Calu3 (cell line): Measurements from ENCODE around the gene ZNF428. TPM values are rescaled to one million over a fixed set of nuclear protein-coding genes. Genes with fewer than 3 reads are reported as not detected.

Source experiments
- BruUV-seq: library from RNA; stranded (reverse); fragments of 400-500 nt; replicated peaks from 2 replicates; lab custom pipeline; 2021; lab: Mats Ljungman, UMichigan
- CTCF ChIA-PET: fragments of 300-600 bp; sonication (Branson Sonifier 250); formaldehyde crosslinking; loops from one replicate; lab custom pipeline; 2022; ENCODE audit warnings: antibody characterized with exemption; lab: Charles Lee
- DNase-seq: peaks from one replicate; pipeline ENCODE4 v3.0.0; 2022
- H3K27ac Mint-ChIP-seq: one replicate; pipeline ENCODE4 v1.8.0; 2022; ENCODE audit warnings: mixed read lengths; ENCODE audit not compliant: unreplicated experiment
- H3K27me3 Mint-ChIP-seq: one replicate; pipeline ENCODE4 v1.8.0; 2022; ENCODE audit warnings: mixed read lengths; ENCODE audit not compliant: unreplicated experiment
- H3K36me3 Mint-ChIP-seq: one replicate; pipeline ENCODE4 v1.8.0; 2022; ENCODE audit warnings: mild to moderate bottlenecking, moderate library complexity, mixed read lengths; ENCODE audit not compliant: insufficient read depth, unreplicated experiment
- H3K4me1 Mint-ChIP-seq: one replicate; pipeline ENCODE4 v1.8.0; 2022; ENCODE audit warnings: mild to moderate bottlenecking, low read depth, mixed read lengths; ENCODE audit not compliant: unreplicated experiment
- H3K4me3 Mint-ChIP-seq: one replicate; pipeline ENCODE4 v1.8.0; 2022; ENCODE audit warnings: mild to moderate bottlenecking, low read depth, moderate library complexity, mixed read lengths; ENCODE audit not compliant: unreplicated experiment
- H3K9me3 Mint-ChIP-seq: one replicate; pipeline ENCODE4 v1.8.0; 2022; ENCODE audit warnings: low read depth, mixed read lengths; ENCODE audit not compliant: unreplicated experiment
- intact Hi-C: fragments of 100-400 bp; cut with micrococcal nuclease; formaldehyde crosslinking; loops from one replicate; pipeline ENCODE4 v1.10.0; 2022; ENCODE audit not compliant: unreplicated experiment
- total RNA-seq: library from RNA; stranded (reverse); gene quantifications from 2 replicates; pipeline ENCODE4 v1.2.3, GENCODE V29; 2022
- TF ChIP-seq, protein P1 (sequence below): fragments of 200-600 bp; IDR thresholded peaks from one replicate; pipeline ENCODE4 v1.8.0; 2022; ENCODE audit warnings: antibody characterized with exemption; ENCODE audit not compliant: unreplicated experiment

ZNF428 gene
- total RNA-seq, 1 experiment from 2014 or later = 32.8 TPM

DNA sequence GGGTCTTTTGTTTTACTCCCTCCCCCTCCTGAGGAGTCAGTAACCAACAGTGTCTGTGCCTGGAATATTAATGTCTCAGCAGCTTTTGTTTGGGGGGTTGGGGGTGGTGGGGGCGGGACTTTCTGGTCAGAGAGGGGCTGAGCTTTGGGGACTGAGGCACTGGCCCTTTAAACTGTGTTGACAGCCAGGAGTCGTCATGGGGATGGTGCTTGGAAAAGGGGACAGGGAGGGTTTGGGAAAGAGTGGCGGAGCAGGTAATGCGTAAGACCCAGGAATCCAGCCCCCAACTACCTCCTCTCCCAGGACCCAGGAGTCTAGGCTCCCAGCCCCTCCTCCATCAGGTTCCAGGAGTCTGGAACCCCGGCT lies 15.1 kb upstream of the ZNF428 start:
- TF ChIP-seq, protein P1, sequence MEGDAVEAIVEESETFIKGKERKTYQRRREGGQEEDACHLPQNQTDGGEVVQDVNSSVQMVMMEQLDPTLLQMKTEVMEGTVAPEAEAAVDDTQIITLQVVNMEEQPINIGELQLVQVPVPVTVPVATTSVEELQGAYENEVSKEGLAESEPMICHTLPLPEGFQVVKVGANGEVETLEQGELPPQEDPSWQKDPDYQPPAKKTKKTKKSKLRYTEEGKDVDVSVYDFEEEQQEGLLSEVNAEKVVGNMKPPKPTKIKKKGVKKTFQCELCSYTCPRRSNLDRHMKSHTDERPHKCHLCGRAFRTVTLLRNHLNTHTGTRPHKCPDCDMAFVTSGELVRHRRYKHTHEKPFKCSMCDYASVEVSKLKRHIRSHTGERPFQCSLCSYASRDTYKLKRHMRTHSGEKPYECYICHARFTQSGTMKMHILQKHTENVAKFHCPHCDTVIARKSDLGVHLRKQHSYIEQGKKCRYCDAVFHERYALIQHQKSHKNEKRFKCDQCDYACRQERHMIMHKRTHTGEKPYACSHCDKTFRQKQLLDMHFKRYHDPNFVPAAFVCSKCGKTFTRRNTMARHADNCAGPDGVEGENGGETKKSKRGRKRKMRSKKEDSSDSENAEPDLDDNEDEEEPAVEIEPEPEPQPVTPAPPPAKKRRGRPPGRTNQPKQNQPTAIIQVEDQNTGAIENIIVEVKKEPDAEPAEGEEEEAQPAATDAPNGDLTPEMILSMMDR = no peak
- Mint-ChIP-seq H3K4me3 (no peak overlapping the region), H3K27me3 (peaks cover 22% of the 10 kb centered on the region), H3K27ac (no peak overlapping the region), H3K9me3 (no peaks in the 10 kb centered on the region), H3K4me1 (peaks cover 9% of the 10 kb centered on the region), H3K36me3 (peaks cover 15% of the 10 kb centered on the region)
- no TSS peak for BruUV-seq
- DNase-seq = no peak
- CTCF ChIA-PET = interaction anchor here (1.1 kb wide), 1 partner anchor 79 kb away, joined by 3 read pairs; no protein-coding TSS in a partner anchor
- intact Hi-C loops = no loop called here

DNA sequence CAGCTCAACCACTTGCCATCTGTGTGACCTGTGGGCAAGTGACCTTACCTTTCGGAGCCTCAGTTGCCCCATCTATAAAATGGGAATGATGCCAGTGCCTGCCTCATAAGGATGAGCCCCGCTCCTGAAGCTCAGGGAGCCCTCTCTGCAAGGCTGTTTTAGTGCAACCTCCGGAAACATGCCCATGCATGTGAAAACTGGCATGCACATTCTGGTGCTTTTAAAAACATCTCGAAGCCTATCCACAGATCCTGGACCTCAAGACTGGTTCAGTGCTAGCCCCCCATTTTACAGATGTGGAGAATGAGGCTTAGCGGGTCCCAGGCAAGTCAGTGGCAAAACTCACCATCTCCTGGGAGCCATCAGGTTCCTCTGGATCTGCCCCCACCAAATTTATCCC lies 14.6 kb upstream of the ZNF428 start:
- peaks cover 12% of the 10 kb centered on the region for H3K36me3 Mint-ChIP-seq
- TF ChIP-seq, protein P1 = no peak
- no peaks in the 10 kb centered on the region for H3K9me3 Mint-ChIP-seq
- BruUV-seq = no TSS peak
- peaks cover 18% of the 10 kb centered on the region for H3K27me3 Mint-ChIP-seq
- no peak overlapping the region for H3K27ac Mint-ChIP-seq
- no peak for DNase-seq
- intact Hi-C loops = no loop called here
- H3K4me1 Mint-ChIP-seq = peaks cover 8% of the 10 kb centered on the region
- CTCF ChIA-PET = interaction anchor here (1.1 kb wide), 1 partner anchor 79 kb away, joined by 3 read pairs; no protein-coding TSS in a partner anchor
- no peak overlapping the region for H3K4me3 Mint-ChIP-seq

DNA sequence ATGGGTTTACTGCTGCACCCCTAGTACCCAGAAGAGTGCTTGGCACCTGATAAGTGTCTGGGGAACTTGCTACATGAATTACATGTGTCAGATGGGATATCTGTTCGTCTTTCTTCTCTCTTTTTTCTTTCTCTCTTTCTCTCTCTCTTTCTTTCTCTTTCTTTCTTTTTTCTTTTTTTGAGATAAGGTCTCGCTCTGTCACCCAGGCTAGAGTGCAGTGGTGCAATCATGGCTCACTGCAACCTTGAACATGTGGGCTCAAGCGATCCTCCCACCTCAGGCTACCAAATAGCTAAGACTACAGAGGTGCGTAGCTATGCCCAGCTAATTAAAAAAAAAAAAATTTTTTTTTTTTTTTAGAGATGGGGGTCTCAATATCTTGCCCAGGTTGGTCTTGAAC lies 14.1 kb upstream of the ZNF428 start:
- no TSS peak for BruUV-seq
- H3K27me3 Mint-ChIP-seq = peaks cover 13% of the 10 kb centered on the region
- CTCF ChIA-PET = interaction anchor here (1.1 kb wide), 1 partner anchor 78 kb away, joined by 3 read pairs; no protein-coding TSS in a partner anchor
- TF ChIP-seq, protein P1 = no peak
- H3K4me1 Mint-ChIP-seq = peaks cover 2% of the 10 kb centered on the region
- H3K36me3 Mint-ChIP-seq = peaks cover 6% of the 10 kb centered on the region
- no peaks in the 10 kb centered on the region for H3K9me3 Mint-ChIP-seq
- H3K27ac Mint-ChIP-seq = no peak overlapping the region
- DNase-seq = no peak
- intact Hi-C loops = no loop called here
- no peak overlapping the region for H3K4me3 Mint-ChIP-seq

DNA sequence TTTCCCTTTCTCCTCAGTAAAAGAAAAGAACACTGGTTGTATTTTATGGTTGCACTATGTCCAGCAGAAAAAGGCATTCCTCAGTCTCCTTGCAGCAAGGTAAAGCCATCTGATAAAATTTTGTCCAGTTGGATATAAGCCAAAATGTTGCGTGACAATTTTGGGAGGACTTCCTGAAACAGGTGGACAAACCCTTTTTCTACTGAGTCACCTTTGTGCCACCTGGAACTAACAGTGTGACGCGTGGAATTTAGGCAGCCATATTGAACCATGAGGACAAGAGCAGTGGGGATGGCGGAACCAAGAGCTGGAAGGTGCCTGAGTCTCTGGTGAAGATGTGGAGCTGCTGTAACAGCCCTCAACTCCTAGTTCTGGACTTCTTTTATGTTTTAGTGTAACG lies 12.1 kb upstream of the ZNF428 start:
- H3K9me3 Mint-ChIP-seq = no peaks in the 10 kb centered on the region
- H3K27me3 Mint-ChIP-seq = no peaks in the 10 kb centered on the region
- CTCF ChIA-PET = no interaction called here
- no TSS peak for BruUV-seq
- TF ChIP-seq, protein P1 = no peak
- intact Hi-C loops = no loop called here
- H3K4me1 Mint-ChIP-seq = no peaks in the 10 kb centered on the region
- no peak overlapping the region for H3K27ac Mint-ChIP-seq
- H3K36me3 Mint-ChIP-seq = peaks cover 5% of the 10 kb centered on the region
- DNase-seq = no peak
- no peak overlapping the region for H3K4me3 Mint-ChIP-seq
